Left cardiac atrium (tissue), 4 donors: Measurements from ENCODE around the gene DACT2. TPM values are rescaled to one million over a fixed set of nuclear protein-coding genes. Genes with fewer than 3 reads are reported as not detected.
A peak's percentile ranks its signal among the peaks of the same experiment; 100 is the strongest.
"Not testable (repeated sequence)": the region's sequence is repeated elsewhere in the genome, so short reads cannot be mapped to it uniquely, and the experiment has no call there.

Source experiments
- ATAC-seq, 2 donors: fragments of 200-7000 bp; cut with Tn5 transposase; one replicate each; pipeline ENCODE4 v1.9.1; 2020; ENCODE audit warnings: mild to moderate bottlenecking in 2 of 2, moderate library complexity in 2 of 2
- DNase-seq: peaks from one replicate; pipeline ENCODE4 v3.0.0-alpha.2; 2020
- intact Hi-C, 2 donors: fragments of 100-400 bp; cut with DNase I; formaldehyde crosslinking; loops; one replicate each; pipeline versions ENCODE4 v1.14.1 to v1.15.1; 2022 to 2023
- long read RNA-seq: library from polyadenylated mRNA; unstranded; transcript quantifications from one replicate; pipeline ENCODE4 v2.0.0, GENCODE V29; 2021
- total RNA-seq, 2 donors: library from RNA; stranded (reverse); fragmentation: NEBNext Ultra II Directional; extraction: Animal tissue kit (Norgen Biotek cat#: 25700); gene quantifications; one replicate each; pipeline ENCODE4 v1.2.1, GENCODE V29; 2021
- donor health status: DM: no; HTN: yes; CAD: no.
- donor health status: DM: no; HTN: yes; CAD: no; lungs with severe emphysema.
- donor health status: DM: yes; HTN: yes; CAD: no.
- donor health status: Dilated cardiomyopathy.

Gene DACT2, protein sequence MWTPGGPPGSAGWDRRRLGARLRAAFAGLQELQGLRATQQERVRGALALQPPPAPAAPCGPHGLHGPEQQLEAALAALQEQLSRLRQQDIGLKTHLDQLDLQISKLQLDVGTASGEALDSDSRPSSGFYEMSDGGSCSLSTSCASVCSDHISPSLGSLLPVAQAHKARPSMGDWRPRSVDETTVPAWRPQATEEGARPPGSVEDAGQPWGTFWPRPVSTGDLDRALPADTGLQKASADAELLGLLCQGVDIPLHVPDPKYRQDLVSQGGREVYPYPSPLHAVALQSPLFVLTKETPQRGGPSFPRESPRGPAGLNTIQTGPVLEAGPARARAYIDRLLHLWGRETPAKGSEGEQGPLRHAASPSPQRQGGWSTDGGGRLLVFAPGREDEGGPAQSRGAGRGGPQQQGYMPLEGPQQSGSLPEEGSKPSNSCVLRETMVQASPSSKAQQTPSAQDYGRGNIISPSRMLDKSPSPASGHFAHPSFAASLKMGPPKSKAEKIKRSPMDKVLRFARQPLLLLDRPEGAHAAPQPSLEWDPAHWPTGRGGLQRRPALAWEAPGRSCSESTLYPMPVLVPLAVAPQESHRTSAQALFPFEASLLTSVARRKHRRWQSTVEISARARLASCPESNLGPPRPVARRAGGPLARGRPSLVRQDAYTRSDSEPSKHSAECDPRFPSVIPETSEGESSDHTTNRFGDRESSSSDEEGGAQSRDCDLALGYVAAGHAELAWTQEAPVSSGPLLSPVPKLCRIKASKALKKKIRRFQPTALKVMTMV
- total RNA-seq = 1 to 10 TPM; 1.7 to 2.4 TPM
- long read RNA-seq = 0 reads

DNA sequence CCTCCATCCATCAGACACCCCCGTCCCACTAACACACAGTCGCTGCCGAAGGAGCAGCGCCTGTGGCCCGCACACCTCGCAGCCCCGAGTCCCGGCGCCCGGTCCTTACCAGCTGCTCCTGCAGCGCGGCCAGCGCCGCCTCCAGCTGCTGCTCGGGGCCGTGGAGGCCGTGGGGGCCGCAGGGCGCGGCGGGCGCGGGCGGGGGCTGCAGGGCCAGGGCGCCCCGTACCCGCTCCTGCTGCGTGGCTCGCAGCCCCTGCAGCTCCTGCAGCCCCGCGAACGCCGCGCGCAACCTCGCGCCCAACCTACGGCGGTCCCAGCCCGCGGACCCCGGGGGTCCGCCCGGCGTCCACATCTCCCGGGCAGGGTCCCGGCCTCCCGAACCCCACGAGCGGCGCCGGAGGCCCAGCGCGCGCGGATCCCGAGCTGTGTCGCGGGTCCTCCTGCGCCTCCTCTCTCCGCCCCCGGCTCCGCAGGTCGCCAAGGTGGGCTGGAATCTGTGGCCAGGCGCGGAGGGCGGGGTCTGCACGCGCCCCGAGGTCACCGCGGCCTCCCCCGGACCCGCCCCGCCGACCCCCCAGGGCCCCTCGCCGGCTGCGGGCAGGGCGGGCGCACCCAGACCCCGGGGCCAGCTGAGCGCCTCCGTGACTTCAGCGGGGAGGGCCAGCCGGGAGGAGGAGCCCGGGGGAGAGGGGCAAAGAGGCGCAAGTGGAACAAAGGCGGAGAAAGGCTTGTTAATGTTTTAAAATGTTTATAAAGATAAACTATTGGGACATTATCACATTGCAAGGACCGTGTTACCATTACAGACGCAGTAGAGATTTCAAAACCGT, at the start of gene DACT2:
Gene DACT2 (minus strand): TSS at position 499 of the 833 bp plus-strand sequence. CDS start 144 bp downstream, at position 355.
- intact Hi-C loops = no loop called here
- no peak for DNase-seq

DNA sequence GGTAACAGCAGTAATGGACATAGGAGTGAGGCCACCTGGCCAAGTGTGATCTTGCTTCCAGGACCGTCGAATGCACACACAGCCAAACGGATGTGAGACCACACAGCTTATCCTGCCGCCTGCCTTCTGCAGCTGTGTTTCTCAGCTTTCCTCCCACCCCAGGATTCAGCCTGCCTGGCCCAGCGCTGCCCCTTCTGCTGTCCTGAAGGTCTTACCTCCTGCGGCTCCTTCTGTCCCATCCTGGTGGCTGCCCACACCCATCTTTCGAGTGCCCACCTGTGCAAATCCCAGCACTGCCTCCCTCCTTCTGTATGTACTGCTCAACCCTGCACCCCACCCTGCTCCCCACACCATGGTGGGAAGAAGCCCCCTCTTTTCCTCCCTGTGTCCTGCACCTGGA, 49.4 kb upstream of the DACT2 start:
- no peak for ATAC-seq
- DNase-seq = peak; percentile 6
- intact Hi-C loops = no loop called here

More for the DNA sequence above, at the start of gene DACT2:
- peak; percentile 23 to 74 for ATAC-seq

DNA sequence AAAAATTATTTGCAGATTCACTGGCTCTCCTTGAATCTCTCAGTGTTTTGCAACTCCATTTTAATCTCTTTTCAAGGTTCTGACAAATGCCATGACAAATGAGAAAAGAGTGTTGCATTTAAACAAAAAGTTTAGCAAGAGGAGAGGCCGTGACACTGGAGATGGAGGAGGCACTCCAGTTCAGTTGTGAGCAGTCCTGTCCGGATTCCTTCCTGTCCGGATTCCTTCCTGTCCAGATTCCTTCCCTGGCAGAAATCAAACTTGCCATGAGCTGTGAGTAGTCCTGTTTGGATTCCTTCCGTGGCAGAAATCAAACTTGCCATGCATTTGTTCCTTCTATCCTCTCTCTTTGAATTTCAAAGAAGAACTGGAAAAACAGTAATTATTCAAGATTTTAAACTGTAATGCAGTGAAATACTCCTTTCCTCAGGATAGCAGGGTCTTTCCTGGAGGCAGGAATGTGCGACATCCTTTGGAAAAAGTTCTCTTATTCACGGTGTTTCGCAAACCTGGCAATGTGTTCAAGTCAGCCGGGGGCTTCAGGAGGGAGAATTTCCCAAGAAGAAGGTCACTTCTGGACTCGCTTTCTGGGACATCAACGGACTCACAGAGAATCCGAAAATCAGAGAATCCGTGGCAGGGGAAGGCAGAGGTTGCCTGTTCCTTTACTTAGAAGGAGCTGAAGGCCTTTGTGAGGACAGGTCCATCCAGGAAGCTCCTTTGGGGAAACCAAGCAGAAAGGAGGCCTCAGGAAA, 48.7 kb upstream of the DACT2 start:
- intact Hi-C loops = no loop called here

DNA sequence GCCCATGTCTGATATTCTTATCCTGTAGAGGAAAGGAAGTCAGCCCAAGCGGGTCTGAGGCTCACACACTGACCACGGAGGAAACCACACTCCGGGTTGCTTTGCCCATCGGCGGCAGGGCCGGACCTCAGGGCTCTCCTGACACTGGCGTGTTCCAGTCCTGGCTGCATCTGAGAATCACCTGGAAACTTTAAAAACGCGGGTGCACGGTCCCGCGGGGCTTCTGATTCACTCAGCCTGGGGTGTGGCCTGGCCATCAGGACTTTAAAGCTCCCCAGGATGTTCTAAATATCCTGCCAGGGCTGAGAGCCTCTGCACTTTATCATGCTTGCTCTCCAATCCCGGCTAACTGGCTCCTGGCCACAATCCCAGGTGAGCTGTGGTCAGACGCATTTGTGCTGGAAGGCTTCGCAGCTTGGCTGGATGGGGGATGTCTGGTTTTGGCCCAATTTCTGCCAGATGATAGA, 47.7 kb upstream of the DACT2 start:
- intact Hi-C loops = no loop called here
- peak; percentile 19 for DNase-seq
- peak in 1 of 2 donors; percentile 30 for ATAC-seq

More for the DNA sequence above, 48.7 kb upstream of the DACT2 start:
- ATAC-seq = peak in 1 of 2 donors; percentile 77
- DNase-seq = peak; percentile 18

DNA sequence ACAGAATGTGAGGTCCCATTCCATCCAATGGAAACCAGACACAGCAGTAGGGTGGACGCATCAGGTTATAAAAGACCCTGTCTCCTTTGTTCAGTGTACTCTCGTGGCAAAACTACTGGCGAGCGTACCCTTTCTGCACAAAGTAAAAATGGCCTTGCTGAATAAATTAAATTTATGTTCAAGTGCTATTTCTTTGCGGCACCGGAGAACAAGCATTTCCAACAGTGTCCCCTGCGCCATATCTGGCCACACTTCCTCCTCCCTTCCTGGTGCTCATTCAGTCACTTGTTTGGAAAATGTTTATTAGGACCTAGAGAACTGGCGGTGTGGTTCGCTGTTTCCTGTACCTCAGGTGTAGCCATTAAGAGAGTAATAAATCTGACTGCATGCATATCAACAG, 46.9 kb upstream of the DACT2 start:
- ATAC-seq = no peak
- peak; percentile 3 for DNase-seq
- intact Hi-C loops = no loop called here

DNA sequence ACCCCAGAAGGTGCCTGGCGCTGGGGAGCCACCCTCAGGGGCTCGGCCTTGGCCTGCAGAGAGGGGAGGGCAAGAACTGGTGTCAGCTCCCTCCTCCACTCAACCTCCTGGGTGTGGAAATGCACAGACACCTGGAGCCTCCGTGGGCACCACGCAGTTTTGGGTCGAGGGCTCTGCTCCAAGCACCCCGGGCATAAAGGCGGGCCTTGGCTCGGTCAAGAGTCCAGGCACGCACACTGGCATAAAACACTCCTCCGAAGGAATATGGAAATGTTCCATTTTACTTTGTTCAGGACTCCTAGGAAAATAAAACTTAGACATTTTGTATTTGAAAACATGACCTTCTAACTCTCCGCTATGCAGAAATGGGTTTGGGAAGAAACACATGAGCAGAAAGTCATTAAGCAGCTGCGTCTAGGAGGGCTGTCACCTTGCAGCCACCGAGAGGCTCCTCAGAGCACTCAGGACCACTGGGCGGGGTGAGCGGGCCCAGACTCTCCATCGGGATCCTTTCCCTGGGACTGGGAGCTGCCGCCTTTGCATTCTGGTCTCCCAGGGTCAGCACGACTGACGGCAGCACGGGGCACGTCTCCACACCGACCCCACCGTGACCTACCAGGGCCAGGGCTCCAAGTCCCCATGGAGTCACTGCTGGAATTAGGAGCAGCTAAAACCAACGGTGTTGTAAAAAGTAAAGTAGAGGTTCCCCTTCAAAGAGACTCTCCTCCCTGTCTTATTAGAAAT, 46.0 kb upstream of the DACT2 start:
- ATAC-seq (no peak), DNase-seq (peak; percentile 8)
- intact Hi-C loops = no loop called here

DNA sequence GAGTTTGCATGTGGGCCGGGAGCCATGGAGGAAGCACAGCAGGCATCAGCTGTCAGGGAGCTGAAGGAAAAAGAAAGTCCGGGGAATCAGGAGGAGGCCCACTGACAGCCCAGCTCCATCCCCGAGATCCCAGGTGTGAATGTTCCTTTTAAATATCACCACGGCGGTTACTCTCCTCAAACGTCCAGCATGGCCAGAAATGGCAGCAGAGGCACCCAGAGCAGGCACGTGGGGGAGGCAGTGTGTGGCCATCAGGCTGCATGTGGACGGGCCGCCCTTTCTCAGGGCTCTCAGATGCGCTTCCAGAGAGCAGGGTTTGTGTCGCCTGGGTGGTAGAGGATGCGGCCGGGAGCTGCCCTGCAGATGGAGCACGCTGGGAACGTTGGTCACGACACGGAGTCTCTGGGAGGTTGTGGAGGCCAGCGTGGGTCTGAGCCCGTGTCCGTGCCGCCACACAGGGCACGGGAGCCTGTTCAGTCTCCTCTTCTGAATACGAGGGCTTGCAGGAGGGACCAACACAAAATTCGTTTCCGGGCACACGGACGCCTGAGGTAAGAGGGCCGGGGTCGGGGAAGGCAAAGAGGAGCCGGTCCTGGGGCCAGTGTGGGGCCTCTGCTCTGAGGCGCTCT, 45.3 kb upstream of the DACT2 start:
- intact Hi-C loops = loop anchor here in 1 of 2 donors (5.0 kb wide), 1 partner anchor 208 kb away; no protein-coding TSS in a partner anchor
- ATAC-seq = no peak
- DNase-seq = peak; percentile 10

DNA sequence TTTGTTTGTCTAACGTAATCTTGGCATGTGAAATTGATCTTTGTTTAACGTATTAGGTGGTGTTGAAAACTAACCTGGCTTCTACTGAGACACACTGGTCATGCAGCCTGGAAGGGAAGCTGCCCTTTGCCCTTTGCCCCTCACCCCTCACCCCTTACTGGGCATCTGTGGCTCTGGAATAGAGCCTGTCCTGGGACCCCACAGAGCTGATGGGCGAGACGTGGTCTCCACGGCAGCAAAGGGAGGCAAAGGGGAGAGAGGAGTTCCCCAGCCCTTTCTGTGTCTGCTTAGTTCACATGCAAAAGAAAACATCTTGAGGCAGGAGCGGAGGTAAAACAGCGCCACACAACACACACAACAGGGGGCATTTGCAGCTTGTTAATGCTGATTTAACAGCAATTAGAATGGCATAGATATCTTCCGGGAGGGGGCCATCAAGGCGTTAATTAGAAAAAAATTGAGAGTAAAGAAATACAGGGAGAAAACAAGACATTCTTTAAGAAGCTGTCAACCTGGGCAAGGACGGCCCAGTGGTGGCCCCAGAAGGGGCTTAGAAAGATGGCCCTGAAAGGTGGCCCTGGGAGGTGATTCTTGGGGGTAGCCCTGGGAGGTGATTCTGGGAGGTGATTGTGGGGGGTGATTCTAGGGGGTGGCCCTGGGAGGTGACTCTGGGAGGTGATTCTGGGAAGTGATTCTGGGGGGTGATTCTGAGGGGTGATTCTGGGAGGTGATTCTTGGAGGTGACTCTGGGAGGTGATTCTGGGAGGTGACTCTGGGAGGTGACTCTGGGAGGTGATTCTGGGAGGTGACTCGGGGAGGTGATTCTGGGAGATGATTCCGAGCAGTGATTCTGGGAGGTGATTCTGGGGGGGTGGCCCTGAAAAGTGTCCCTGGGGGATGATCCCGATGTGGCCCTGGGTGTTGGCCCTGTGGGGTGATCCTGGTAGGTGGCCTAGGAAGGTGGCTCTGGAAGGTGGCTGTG, 44.5 kb upstream of the DACT2 start:
- ATAC-seq = no peak
- DNase-seq = peak; percentile 1
- intact Hi-C loops = loop anchor here in 1 of 2 donors (5.0 kb wide), 1 partner anchor 207 kb away; no protein-coding TSS in a partner anchor

DNA sequence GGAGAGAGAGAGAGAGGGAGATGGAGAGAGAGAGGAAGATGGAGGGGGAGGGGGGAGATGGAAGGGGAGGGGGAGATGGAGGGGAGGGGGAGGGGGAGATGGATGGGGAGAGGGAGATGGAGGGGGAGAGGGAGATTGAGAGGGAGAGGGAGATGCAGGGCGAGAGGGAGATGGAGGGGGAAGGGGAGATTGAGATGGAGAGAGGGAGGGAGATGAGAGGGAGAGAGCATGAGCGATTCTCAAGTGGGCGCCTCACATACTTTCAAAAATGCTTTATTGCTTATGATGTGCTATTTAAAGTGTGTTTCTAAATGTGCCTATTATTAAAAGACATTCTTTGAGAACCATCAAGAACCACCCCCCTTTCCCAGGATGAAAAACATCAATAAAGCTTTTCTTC, 43.7 kb upstream of the DACT2 start:
- intact Hi-C loops = loop anchor here in 1 of 2 donors (5.0 kb wide), 1 partner anchor 206 kb away; no protein-coding TSS in a partner anchor
- ATAC-seq (no peak), DNase-seq (no peak)

DNA sequence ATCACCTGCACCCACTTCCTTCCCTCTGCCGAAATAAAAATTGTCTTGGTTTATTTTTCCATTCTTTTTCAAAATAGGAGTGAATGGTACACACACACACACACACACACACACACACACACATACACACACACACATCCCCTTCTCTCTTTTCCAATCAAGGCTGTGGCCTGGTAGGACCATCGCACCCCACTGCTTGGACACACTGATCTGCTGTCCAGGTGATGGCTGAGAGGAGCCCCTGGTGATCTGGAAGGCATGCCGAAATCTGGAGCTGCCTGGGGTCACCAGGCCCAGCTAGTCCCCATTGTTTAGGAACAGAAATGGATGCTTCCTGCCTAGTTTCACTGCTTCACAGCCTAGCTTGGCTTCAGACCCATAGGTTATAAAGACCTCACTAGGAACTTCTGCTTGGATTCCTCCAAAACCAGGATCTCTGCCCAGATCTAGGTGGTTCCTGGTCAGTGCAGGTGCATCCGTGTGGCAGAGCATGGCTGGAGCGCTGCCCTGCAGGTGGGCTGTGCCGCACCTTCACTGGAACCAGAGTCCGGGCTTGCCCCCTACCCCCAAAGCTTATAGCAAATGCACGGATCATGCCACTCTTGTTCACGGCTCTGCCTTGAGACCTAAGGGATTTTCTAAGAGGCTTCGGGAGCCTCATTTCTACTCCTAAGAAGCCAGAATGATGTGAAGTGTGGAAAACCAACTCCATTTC, 42.9 kb upstream of the DACT2 start:
- intact Hi-C loops = loop anchor here in 1 of 2 donors (5.0 kb wide), 1 partner anchor 205 kb away; no protein-coding TSS in a partner anchor
- DNase-seq = peak; percentile 11
- no peak for ATAC-seq

DNA sequence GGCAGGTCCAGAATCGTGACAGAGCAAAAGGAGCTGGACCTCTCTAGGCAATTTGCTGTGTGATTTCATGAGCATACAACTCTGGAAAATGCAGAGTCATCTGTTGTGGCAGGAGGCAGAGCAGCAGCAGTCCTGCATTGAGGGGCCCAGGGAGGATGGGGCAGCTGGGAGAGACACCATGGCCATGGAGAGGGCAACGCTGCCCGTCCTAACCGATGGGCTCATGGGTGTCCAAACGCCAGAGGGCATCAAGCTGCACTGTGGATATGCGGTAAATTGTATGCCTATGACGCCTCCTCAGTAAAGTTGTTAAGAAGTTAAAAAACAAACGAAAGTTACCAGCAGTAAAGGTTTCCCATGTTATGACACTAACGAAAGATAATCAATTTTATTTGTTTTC, 42.2 kb upstream of the DACT2 start:
- DNase-seq = peak; percentile 6
- intact Hi-C loops = loop anchor here in 1 of 2 donors (5.0 kb wide), 1 partner anchor 204 kb away; no protein-coding TSS in a partner anchor
- ATAC-seq = no peak

DNA sequence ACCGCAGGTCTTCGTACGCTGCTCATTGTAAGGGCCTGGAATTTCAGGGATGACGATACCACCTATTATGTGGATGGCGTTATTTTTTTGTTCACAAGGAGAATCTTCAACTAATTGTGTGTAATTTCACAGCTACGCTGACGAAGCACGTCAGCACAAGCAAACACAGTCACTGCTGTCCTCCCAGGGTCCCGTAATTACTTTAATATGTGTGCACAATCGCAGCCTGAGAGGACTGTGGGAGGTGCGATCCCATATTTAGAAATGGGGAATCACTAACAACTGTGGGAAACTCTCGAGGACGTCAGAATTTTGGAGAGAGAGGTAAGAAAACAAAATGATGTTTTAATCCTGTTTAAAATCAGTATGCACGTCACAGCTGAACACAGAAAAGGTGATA, 40.2 kb upstream of the DACT2 start:
- DNase-seq (peak; percentile 4), ATAC-seq (no peak)
- intact Hi-C loops = loop anchor here in 1 of 2 donors (5.0 kb wide), 1 partner anchor 202 kb away; no protein-coding TSS in a partner anchor

DNA sequence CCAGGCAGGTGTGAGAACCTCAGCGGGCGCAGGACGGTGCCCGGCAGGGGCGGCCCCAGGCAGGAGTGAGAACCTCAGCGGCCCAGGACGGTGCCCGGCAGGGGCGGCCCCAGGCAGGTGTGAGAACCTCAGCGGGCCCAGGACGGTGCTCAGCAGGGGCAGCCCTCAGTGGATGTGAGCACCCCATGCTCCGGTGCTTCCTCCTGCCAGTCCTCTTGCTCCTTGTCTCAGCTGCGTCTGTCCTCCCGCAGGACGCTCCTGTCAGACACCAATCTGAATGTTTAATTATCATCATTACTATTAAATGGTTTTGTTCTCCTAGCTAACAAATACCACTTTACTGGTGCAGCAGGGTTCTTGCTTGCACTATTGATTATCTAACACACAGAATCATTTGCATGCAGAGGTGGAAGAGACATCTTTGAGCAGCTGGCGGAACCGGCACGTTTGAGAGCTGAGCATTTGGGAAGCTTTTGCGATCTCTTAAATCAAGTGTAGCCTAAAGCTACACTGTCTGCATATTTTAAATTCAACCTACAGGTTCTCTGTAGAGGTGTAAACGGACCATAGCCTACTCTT, 39.4 kb upstream of the DACT2 start:
- intact Hi-C loops = no loop called here
- ATAC-seq (no peak), DNase-seq (no peak)

DNA sequence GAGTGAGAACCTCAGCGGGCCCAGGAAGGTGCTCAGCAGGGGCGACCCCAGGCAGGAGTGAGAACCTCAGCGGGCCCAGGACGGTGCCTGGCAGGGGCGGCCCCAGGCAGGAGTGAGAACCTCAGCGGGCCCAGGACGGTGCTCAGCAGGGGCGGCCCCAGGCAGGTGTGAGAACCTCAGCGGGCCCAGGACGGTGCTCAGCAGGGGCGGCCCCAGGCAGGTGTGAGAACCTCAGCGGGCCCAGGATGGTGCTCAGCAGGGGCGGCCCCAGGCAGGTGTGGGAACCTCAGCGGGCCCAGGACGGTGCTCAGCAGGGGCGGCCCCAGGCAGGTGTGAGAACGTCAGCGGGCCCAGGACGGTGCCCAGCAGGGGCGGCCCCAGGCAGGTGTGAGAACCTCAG, 37.3 kb upstream of the DACT2 start:
- DNase-seq, ATAC-seq, intact Hi-C loops: not testable (repeated sequence)
